CD14-positive monocyte (primary cell): ENCODE measurements around the gene TP53I3. TPM values are rescaled to one million over a fixed set of nuclear protein-coding genes. Genes with fewer than 3 reads are reported as not detected.
"Not testable (repeated sequence)": the region's sequence is repeated elsewhere in the genome, so short reads cannot be mapped to it uniquely, and the experiment has no call there.

ENCODE experiments used
- DNase-seq, 3 donors: peaks; one replicate each; pipeline ENCODE4 v3.0.0-alpha.2; 2011 to 2022
- H2AFZ ChIP-seq: 2 replicates; pipeline ENCODE4 v1.6.0; 2012; ENCODE audit warnings: mild to moderate bottlenecking, low read depth, low read length, inconsistent platforms; ENCODE audit not compliant: insufficient read depth, poor library complexity, severe bottlenecking
- H3K27ac ChIP-seq, 2 donors: 1 replicate in 1 of 2; 2 replicates in 1 of 2; pipeline ENCODE4 v1.5.1; 2012 to 2013; ENCODE audit warnings: low read length in 2 of 2, control low read depth in 1 of 2, inconsistent platforms in 1 of 2, low read depth in 1 of 2, mild to moderate bottlenecking in 1 of 2
- H3K27me3 ChIP-seq, 2 donors: one replicate each; pipeline versions ENCODE4 v1.6.0 to v1.6.1; 2011 to 2013; ENCODE audit warnings: low read length in 2 of 2; ENCODE audit not compliant: control insufficient read depth in 2 of 2, insufficient read depth in 2 of 2
- H3K36me3 ChIP-seq, 2 donors: replicated peaks in 1 of 2; 1 replicate in 1 of 2; 2 replicates in 1 of 2; pipeline versions ENCODE4 v1.5.1 to v1.6.1; 2012 to 2013; ENCODE audit warnings: low read length in 2 of 2, control low read depth in 1 of 2, inconsistent platforms in 1 of 2, mild to moderate bottlenecking in 1 of 2; ENCODE audit not compliant: insufficient read depth in 2 of 2, control insufficient read depth in 1 of 2
- H3K4me1 ChIP-seq, 2 donors: 1 replicate in 1 of 2; 2 replicates in 1 of 2; pipeline versions ENCODE4 v1.5.1 to v1.6.1; 2012 to 2013; ENCODE audit warnings: low read length in 2 of 2, control low read depth in 1 of 2, inconsistent platforms in 1 of 2, mild to moderate bottlenecking in 1 of 2, moderate library complexity in 1 of 2; ENCODE audit not compliant: insufficient read depth in 2 of 2, control insufficient read depth in 1 of 2
- H3K4me2 ChIP-seq: replicated peaks from 2 replicates; pipeline ENCODE3; 2012; ENCODE audit warnings: low read length, moderate library complexity, mild to moderate bottlenecking; ENCODE audit not compliant: poor library complexity, severe bottlenecking; ENCODE audit errors: extremely low read depth
- H3K4me3 ChIP-seq, 3 experiments: fragments of 200-600 bp in 1 of 3; sonication (generic) in 1 of 3; replicated peaks in 1 of 3; 1 replicate in 2 of 3; 2 replicates in 1 of 3; pipeline ENCODE4 v1.5.1; 2011 to 2013; ENCODE audit warnings: low read length in 3 of 3, mild to moderate bottlenecking in 3 of 3, control low read depth in 2 of 3, low read depth in 2 of 3, inconsistent platforms in 1 of 3, moderate library complexity in 1 of 3
- H3K79me2 ChIP-seq: 2 replicates; pipeline ENCODE4 v1.6.0; 2012; ENCODE audit warnings: mild to moderate bottlenecking, control low read depth, inconsistent platforms, low read length, moderate library complexity; ENCODE audit not compliant: insufficient read depth
- H3K9ac ChIP-seq: 2 replicates; pipeline ENCODE4 v1.6.0; 2017; ENCODE audit warnings: low read length, mild to moderate bottlenecking; ENCODE audit not compliant: insufficient read depth, poor library complexity, severe bottlenecking
- H3K9me3 ChIP-seq, 2 donors: replicated peaks in 1 of 2; 1 replicate in 1 of 2; 2 replicates in 1 of 2; pipeline versions ENCODE4 v1.5.1 to v1.6.1; 2012 to 2013; ENCODE audit warnings: low read length in 2 of 2, control low read depth in 1 of 2; ENCODE audit not compliant: control insufficient read depth in 1 of 2, insufficient read depth in 1 of 2
- H4K20me1 ChIP-seq: 2 replicates; pipeline ENCODE4 v1.6.0; 2012; ENCODE audit warnings: mild to moderate bottlenecking, low read length, control low read depth, moderate library complexity; ENCODE audit not compliant: insufficient read depth
- H3K27ac Mint-ChIP-seq, 7 donors: one replicate each; pipeline ENCODE4 v1.8.0; 2020; ENCODE audit warnings: mild to moderate bottlenecking in 7 of 7, mixed read lengths in 7 of 7, moderate library complexity in 6 of 7, inconsistent platforms in 2 of 7
- H3K27me3 Mint-ChIP-seq, 3 donors: one replicate each; pipeline ENCODE4 v1.8.0; 2021 to 2022; ENCODE audit warnings: low read depth in 3 of 3, mild to moderate bottlenecking in 3 of 3, mixed read lengths in 3 of 3, moderate library complexity in 3 of 3, inconsistent platforms in 1 of 3
- H3K36me3 Mint-ChIP-seq, 2 donors: one replicate each; pipeline ENCODE4 v1.8.0; 2020; ENCODE audit warnings: mixed read lengths in 2 of 2, inconsistent platforms in 1 of 2, mild to moderate bottlenecking in 1 of 2
- H3K4me1 Mint-ChIP-seq: one replicate; pipeline ENCODE4 v1.8.0; 2020; ENCODE audit warnings: mild to moderate bottlenecking, mixed read lengths
- H3K4me3 Mint-ChIP-seq, 2 donors: one replicate each; pipeline ENCODE4 v1.8.0; 2020; ENCODE audit warnings: mild to moderate bottlenecking in 2 of 2, mixed read lengths in 2 of 2, moderate library complexity in 1 of 2
- H3K9me3 Mint-ChIP-seq, 7 donors: one replicate each; pipeline ENCODE4 v1.8.0; 2020 to 2022; ENCODE audit warnings: mixed read lengths in 7 of 7, mild to moderate bottlenecking in 6 of 7, moderate library complexity in 6 of 7, inconsistent platforms in 2 of 7
- WGBS: methylation state at CpG from one replicate; pipeline ENCODE4 v1.1.5; 2013; ENCODE audit warnings: missing lambda C conversion rate; ENCODE audit not compliant: insufficient coverage; 5-methylcytosine and 5-hydroxymethylcytosine counted together
- intact Hi-C, 2 donors: fragments of 100-400 bp; cut with micrococcal nuclease; formaldehyde crosslinking; loops; one replicate each; pipeline versions ENCODE4 v1.15.0 to v1.15.1; 2023
- polyA plus RNA-seq, 3 donors: library from polyadenylated mRNA; depleted of rRNA in 1 of 3; unstranded in 2 of 3; stranded (reverse) in 1 of 3; fragments of 300-500 nt in 2 of 3; fragments of >200 nt in 1 of 3; fragmentation: Illumina TruSeq in 2 of 3; gene quantifications; 1 replicate in 2 of 3; 2 replicates in 1 of 3; pipeline ENCODE4 v1.2.3, GENCODE V29; 2012 to 2021
- TF ChIP-seq, protein P1 (sequence below): fragments of 200-600 bp; IDR thresholded peaks from one replicate; pipeline ENCODE4 v1.8.0; 2022; ENCODE audit warnings: antibody characterized with exemption, mild to moderate bottlenecking

Gene TP53I3
- polyA plus RNA-seq, 3 donors: 24.5 to 41.7 (median 34.9) TPM

DNA sequence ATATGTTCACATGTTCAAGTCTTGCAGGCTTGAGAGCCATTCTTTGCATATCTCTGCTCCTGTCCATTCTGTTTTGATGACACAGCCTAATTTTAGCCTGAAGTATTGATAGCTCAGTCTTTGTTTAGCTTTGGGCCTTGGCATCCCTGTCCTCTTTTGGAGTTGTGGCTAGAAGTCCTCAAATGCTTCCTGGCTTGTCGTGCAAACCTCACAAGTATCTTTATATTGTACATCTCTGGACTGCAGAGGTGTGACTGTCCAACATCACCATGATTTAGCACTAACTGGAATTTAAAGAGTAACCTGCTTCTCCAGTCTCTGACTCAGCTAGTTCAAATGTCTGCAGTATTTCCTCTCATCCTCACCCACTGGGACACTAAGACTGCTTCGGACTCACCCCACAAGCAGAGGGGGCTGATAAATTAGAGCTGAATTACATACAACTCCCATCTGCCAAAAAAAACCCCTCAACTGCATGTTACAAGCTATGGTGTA lies 26.8 kb upstream of the TP53I3 start:
- 88% methylated on average over 1 of the region's 2 CpGs for WGBS
- Histone ChIP-seq H2AFZ (no peak overlapping the region), H3K4me3 (no peak overlapping the region), H4K20me1 (no peaks in the 10 kb centered on the region), H3K36me3 (peaks cover 0 to 4% of the 10 kb centered on the region in 2 donors), H3K9me3 (peaks cover 0 to 1% of the 10 kb centered on the region in 2 donors), H3K4me2 (no peak overlapping the region), H3K4me1 (no peaks in the 10 kb centered on the region), H3K9ac (no peak overlapping the region), H3K27ac (no peak overlapping the region), H3K27me3 (no peaks in the 10 kb centered on the region), H3K79me2 (no peaks in the 10 kb centered on the region)
- no peaks in the 10 kb centered on the region for H3K27me3 Mint-ChIP-seq
- no peaks in the 10 kb centered on the region for H3K4me1 Mint-ChIP-seq
- intact Hi-C loops: no loop called here
- TF ChIP-seq, protein P1, sequence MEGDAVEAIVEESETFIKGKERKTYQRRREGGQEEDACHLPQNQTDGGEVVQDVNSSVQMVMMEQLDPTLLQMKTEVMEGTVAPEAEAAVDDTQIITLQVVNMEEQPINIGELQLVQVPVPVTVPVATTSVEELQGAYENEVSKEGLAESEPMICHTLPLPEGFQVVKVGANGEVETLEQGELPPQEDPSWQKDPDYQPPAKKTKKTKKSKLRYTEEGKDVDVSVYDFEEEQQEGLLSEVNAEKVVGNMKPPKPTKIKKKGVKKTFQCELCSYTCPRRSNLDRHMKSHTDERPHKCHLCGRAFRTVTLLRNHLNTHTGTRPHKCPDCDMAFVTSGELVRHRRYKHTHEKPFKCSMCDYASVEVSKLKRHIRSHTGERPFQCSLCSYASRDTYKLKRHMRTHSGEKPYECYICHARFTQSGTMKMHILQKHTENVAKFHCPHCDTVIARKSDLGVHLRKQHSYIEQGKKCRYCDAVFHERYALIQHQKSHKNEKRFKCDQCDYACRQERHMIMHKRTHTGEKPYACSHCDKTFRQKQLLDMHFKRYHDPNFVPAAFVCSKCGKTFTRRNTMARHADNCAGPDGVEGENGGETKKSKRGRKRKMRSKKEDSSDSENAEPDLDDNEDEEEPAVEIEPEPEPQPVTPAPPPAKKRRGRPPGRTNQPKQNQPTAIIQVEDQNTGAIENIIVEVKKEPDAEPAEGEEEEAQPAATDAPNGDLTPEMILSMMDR: no peak
- peaks cover 14 to 21% of the 10 kb centered on the region in 2 donors for H3K36me3 Mint-ChIP-seq
- H3K4me3 Mint-ChIP-seq: no peak overlapping the region
- DNase-seq: no peak
- peak overlapping the region in 4 of 7 donors; percentile 5 to 61 (median 41) for H3K27ac Mint-ChIP-seq
- H3K9me3 Mint-ChIP-seq: peaks cover 7 to 22% (median 17%) of the 10 kb centered on the region in 7 donors

DNA sequence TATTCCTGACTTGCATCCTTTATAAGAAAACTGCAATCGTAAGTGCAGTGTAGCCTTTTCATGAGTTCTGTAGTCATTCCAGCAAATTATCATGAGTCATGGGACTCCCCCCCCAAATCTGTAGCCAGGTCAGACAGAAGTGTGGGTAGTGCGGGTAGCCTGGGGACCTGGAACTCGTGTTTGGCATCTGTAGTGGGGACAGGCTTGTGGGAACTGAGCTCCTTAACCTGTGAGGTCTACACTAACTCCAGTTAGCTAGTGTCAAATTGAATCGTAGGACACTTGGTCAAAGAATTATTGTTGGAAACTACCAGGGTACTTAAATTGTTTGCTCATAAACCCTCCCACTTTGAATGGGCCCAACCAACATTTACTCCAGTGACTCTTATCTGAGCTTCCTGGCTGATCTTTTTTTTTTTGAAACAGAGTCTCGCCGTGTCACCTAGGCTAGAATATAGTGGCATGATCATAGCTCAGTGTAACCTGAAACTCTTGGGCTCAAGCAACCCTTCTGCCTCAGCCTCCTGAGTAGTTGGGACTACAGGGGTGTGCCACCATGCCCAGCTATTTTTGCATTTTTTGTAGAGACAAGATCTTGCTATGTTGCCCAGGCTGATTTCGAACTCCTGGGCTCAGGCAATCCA lies 26.1 kb upstream of the TP53I3 start:
- Histone ChIP-seq H3K27me3 (no peaks in the 10 kb centered on the region), H3K27ac (no peak overlapping the region), H3K36me3 (peaks cover 0 to 4% of the 10 kb centered on the region in 2 donors), H2AFZ (no peak overlapping the region), H3K9ac (no peak overlapping the region), H3K4me3 (no peak overlapping the region), H3K79me2 (no peaks in the 10 kb centered on the region), H4K20me1 (no peaks in the 10 kb centered on the region), H3K9me3 (peaks cover 0 to 5% of the 10 kb centered on the region in 2 donors), H3K4me2 (no peak overlapping the region), H3K4me1 (no peaks in the 10 kb centered on the region)
- no peak overlapping the region for H3K27ac Mint-ChIP-seq
- DNase-seq: no peak
- 100% methylated on average over 4 of the region's 7 CpGs for WGBS
- H3K9me3 Mint-ChIP-seq: peaks cover 13 to 27% (median 20%) of the 10 kb centered on the region in 7 donors
- no peak overlapping the region for H3K4me3 Mint-ChIP-seq
- no peaks in the 10 kb centered on the region for H3K4me1 Mint-ChIP-seq
- H3K36me3 Mint-ChIP-seq: peaks cover 14 to 21% of the 10 kb centered on the region in 2 donors
- intact Hi-C loops: no loop called here
- TF ChIP-seq, protein P1: no peak
- no peaks in the 10 kb centered on the region for H3K27me3 Mint-ChIP-seq

- DNase-seq, H3K36me3 ChIP-seq, H3K4me1 Mint-ChIP-seq, H2AFZ ChIP-seq, H3K79me2 ChIP-seq, H3K27ac Mint-ChIP-seq, H3K27ac ChIP-seq, H3K27me3 ChIP-seq, H3K4me3 Mint-ChIP-seq, H3K4me1 ChIP-seq, H3K4me3 ChIP-seq, H3K27me3 Mint-ChIP-seq, H4K20me1 ChIP-seq, H3K9ac ChIP-seq, H3K4me2 ChIP-seq, intact Hi-C loops: not testable (repeated sequence)
- WGBS: no CpG with 5 or more reads among the region's 1 CpG
- Mint-ChIP-seq H3K9me3 (peaks cover 21 to 38% (median 30%) of the 10 kb centered on the region in 7 donors), H3K36me3 (peaks cover 17 to 26% of the 10 kb centered on the region in 2 donors)
- H3K9me3 ChIP-seq: peaks cover 5 to 12% of the 10 kb centered on the region in 2 donors
These were observed 24.8 kb upstream of the TP53I3 start for GRCh38 chr2:24109431-24109830.
